NCI-H2081 (cell line): Measurements from ENCODE around the gene UBR4.

ENCODE experiments used
- DNase-seq, 2 experiments: peaks; one replicate each; lab custom pipeline; 2025; lab: John Stamatoyannopoulos, UW

UBR4 gene

GRCh38 chr1:19138958-19139581 lies 71.0 kb downstream of the UBR4 start:
- no peak for DNase-seq

GRCh38 chr1:19138331-19138730 lies 71.7 kb downstream of the UBR4 start:
- DNase-seq = no peak

- no peak for DNase-seq
Measured at GRCh38 chr1:19137158-19137557, 72.9 kb downstream of the UBR4 start.

GRCh38 chr1:19133360-19133759 lies 76.7 kb downstream of the UBR4 start:
- no peak for DNase-seq

- DNase-seq = no peak
Measured at GRCh38 chr1:19130468-19130867, 79.6 kb downstream of the UBR4 start.

GRCh38 chr1:19128968-19129514 lies 81.0 kb downstream of the UBR4 start:
- DNase-seq = no peak

- no peak for DNase-seq
Measured at GRCh38 chr1:19124273-19124672, 85.8 kb downstream of the UBR4 start.

- DNase-seq = no peak
Measured at GRCh38 chr1:19123837-19124236, 86.2 kb downstream of the UBR4 start.

GRCh38 chr1:19122668-19123067 lies 87.4 kb downstream of the UBR4 start:
- no peak for DNase-seq

- DNase-seq = no peak
Measured at GRCh38 chr1:19121192-19121591, 88.9 kb downstream of the UBR4 start.

GRCh38 chr1:19120070-19120469 lies 90.0 kb downstream of the UBR4 start:
- DNase-seq = no peak

- DNase-seq = no peak
Measured at GRCh38 chr1:19115082-19115808, 94.8 kb downstream of the UBR4 start.

GRCh38 chr1:19113697-19114092 lies 96.4 kb downstream of the UBR4 start:
- peak in 1 of 2 experiments; percentile 4 for DNase-seq

- DNase-seq = no peak
Measured at GRCh38 chr1:19112891-19113696, 97.0 kb downstream of the UBR4 start.

GRCh38 chr1:19110257-19110927 lies 99.7 kb downstream of the UBR4 start:
- DNase-seq = no peak

GRCh38 chr1:19109545-19109944 lies 100.5 kb downstream of the UBR4 start:
- no peak for DNase-seq

- no peak for DNase-seq
Measured at GRCh38 chr1:19101244-19101643, 108.8 kb downstream of the UBR4 start.

- DNase-seq = no peak
Measured at GRCh38 chr1:19100028-19100427, 110.0 kb downstream of the UBR4 start.

GRCh38 chr1:19096990-19097389 lies 113.1 kb downstream of the UBR4 start:
- no peak for DNase-seq

- DNase-seq = no peak
Measured at GRCh38 chr1:19096036-19096833, 113.8 kb downstream of the UBR4 start.
